ENCODE data around the gene KLF2. TPM values are rescaled to one million over a fixed set of nuclear protein-coding genes. Genes with fewer than 3 reads are reported as not detected.

KLF2 gene
- total RNA-seq, 2 experiments from 2014 or later, result 253 to 255 TPM

GRCh38 chr19:16316506-16316882 is 8.1 kb upstream of the KLF2 start:
- no peak overlapping the region for H3K27ac Mint-ChIP-seq
- ChIA-PET CTCF (interaction anchor here (1.2 kb wide), 1 partner anchor 9 kb away, joined by 4 read pairs; no protein-coding TSS in a partner anchor), POLR2A (interaction anchor here (0.6 kb wide), 1 partner anchor 114 kb away, joined by 3 read pairs; no protein-coding TSS in a partner anchor)
- peaks cover 28% of the 10 kb centered on the region for H3K27me3 Mint-ChIP-seq
- H3K9me3 Mint-ChIP-seq, result peaks cover 5% of the 10 kb centered on the region
- peaks cover 13% of the 10 kb centered on the region for H3K4me1 Mint-ChIP-seq
- no peak overlapping the region for H3K4me3 Mint-ChIP-seq
- peaks cover 13% of the 10 kb centered on the region for H3K36me3 Mint-ChIP-seq (ENCODE audit: low read depth)
- no peak for DNase-seq

- peak; percentile 35 for DNase-seq
- ChIA-PET CTCF (interaction anchor here (1.1 to 1.4 kb wide), 2 partner anchors 11 to 176 kb away, joined by 3 read pairs; partner anchors contain the start of gene HSH2D), POLR2A (no interaction called here)
- Mint-ChIP-seq H3K36me3 (ENCODE audit: low read depth) (peaks cover 17% of the 10 kb centered on the region), H3K4me3 (no peak overlapping the region), H3K27ac (no peak overlapping the region), H3K4me1 (peaks cover 28% of the 10 kb centered on the region), H3K27me3 (peaks cover 38% of the 10 kb centered on the region), H3K9me3 (peaks cover 5% of the 10 kb centered on the region)
These were observed 5.1 kb upstream of the KLF2 start for GRCh38 chr19:16319481-16319880.

- H3K27me3 Mint-ChIP-seq, result peaks cover 37% of the 10 kb centered on the region
- ChIA-PET CTCF (no interaction called here), POLR2A (no interaction called here)
- no peak overlapping the region for H3K27ac Mint-ChIP-seq
- peaks cover 28% of the 10 kb centered on the region for H3K4me1 Mint-ChIP-seq
- peaks cover 15% of the 10 kb centered on the region for H3K36me3 Mint-ChIP-seq (ENCODE audit: low read depth)
- H3K9me3 Mint-ChIP-seq, result peaks cover 5% of the 10 kb centered on the region
- DNase-seq, result no peak
- no peak overlapping the region for H3K4me3 Mint-ChIP-seq
These were observed 3.6 kb upstream of the KLF2 start for GRCh38 chr19:16320987-16321386.

- Mint-ChIP-seq H3K27ac (peak overlapping the region; percentile 77), H3K27me3 (peaks cover 26% of the 10 kb centered on the region), H3K36me3 (ENCODE audit: low read depth) (peaks cover 50% of the 10 kb centered on the region), H3K4me3 (peak overlapping the region; percentile 71), H3K9me3 (no peaks in the 10 kb centered on the region), H3K4me1 (peaks cover 46% of the 10 kb centered on the region)
- POLR2A ChIA-PET, result interaction anchor here (0.6 to 1.3 kb wide), 7 partner anchors 10 to 69 kb away, joined by 3 to 6 read pairs (median 3); no protein-coding TSS in a partner anchor
- CTCF ChIA-PET, result interaction anchor here (1.0 to 1.6 kb wide), 3 partner anchors 9 to 57 kb away, joined by 4 to 7 read pairs (median 6); no protein-coding TSS in a partner anchor
- peak; percentile 65 for DNase-seq
These were observed 518 bp downstream of the KLF2 start for GRCh38 chr19:16325161-16325527.

DNA sequence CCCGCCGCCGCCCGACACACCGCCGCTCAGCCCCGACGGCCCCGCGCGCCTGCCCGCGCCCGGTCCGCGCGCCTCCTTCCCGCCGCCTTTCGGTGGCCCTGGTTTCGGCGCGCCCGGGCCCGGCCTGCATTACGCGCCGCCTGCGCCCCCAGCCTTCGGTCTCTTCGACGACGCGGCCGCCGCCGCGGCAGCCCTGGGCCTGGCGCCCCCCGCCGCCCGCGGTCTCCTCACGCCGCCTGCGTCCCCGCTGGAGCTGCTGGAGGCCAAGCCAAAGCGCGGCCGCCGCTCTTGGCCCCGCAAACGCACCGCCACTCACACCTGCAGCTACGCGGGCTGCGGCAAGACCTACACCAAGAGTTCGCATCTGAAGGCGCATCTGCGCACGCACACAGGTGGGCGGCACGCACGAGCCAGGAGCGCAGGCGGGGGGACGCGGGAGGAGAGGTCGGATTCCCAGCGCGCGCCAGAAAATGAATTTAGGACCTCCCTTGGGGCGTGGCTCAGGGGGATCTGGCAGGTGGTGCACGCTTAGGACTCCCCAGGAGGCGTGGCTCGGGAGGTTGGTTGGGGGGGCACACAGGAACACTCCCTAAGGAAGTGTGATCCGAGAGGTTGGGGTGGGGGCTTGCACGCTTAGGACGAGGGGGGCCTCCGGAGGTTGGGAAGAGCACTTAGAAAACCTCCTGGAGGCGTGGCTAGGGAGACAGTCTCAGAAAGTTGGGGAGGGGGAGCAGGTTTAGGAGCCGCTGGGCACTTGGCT is 1.2 kb downstream of the KLF2 start:
- peaks cover 50% of the 10 kb centered on the region for H3K4me1 Mint-ChIP-seq

DNA sequence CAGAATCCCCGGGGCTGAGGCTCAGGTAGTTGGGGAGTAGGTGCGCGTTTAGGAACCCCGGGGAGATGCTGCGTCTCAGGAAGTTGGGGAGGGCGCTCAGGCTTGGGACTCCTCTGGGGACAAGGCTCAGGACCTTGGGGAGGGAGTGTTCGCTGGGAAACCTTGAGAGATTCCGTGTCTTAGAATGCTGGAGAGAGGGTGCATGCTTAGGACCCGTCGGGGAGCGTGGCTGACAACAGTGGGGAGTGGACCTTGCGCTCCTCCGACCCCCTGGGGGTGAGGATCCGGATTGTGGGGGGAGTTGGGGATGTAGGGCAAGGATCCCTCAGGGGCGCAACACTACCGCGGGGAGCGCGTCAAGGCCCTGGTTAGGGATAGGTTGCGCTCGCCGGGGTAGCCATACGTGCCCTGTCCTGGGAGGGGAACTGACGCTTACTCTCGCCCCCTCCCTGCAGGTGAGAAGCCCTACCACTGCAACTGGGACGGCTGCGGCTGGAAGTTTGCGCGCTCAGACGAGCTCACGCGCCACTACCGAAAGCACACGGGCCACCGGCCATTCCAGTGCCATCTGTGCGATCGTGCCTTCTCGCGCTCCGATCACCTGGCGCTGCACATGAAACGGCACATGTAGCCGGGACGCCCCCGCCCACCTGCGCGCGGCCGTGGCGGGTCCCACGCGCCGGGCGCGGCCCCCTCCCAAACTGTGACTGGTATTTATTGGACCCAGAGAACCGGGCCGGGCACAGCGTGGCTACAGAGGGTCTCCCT is 2.0 kb downstream of the KLF2 start:
- peaks cover 51% of the 10 kb centered on the region for H3K36me3 Mint-ChIP-seq (ENCODE audit: low read depth)
- POLR2A ChIA-PET, result interaction anchor here (3.3 to 5.4 kb wide), 2 partner anchors 40 to 44 kb away, joined by 22 to 50 read pairs; no protein-coding TSS in a partner anchor
- peak; percentile 69 for DNase-seq
- peaks cover 58% of the 10 kb centered on the region for H3K4me1 Mint-ChIP-seq
- H3K4me3 Mint-ChIP-seq, result peak overlapping the region; percentile 100
- peak overlapping the region; percentile 99 for H3K27ac Mint-ChIP-seq
- H3K9me3 Mint-ChIP-seq, result no peaks in the 10 kb centered on the region
- CTCF ChIA-PET, result interaction anchor here (1.2 kb wide), 1 partner anchor 10 kb away, joined by 4 read pairs; no protein-coding TSS in a partner anchor
- H3K27me3 Mint-ChIP-seq, result peaks cover 20% of the 10 kb centered on the region

More for the DNA sequence above, 1.2 kb downstream of the KLF2 start:
- H3K27me3 Mint-ChIP-seq, result peaks cover 24% of the 10 kb centered on the region
- POLR2A ChIA-PET, result interaction anchor here (0.6 kb wide), 1 partner anchor 46 kb away, joined by 3 read pairs; no protein-coding TSS in a partner anchor
- H3K36me3 Mint-ChIP-seq (ENCODE audit: low read depth), result peaks cover 51% of the 10 kb centered on the region
- CTCF ChIA-PET, result interaction anchor here (1.2 kb wide), 1 partner anchor 10 kb away, joined by 4 read pairs; no protein-coding TSS in a partner anchor
- H3K9me3 Mint-ChIP-seq, result no peaks in the 10 kb centered on the region
- peak; percentile 83 for DNase-seq
- H3K27ac Mint-ChIP-seq, result peak overlapping the region; percentile 99
- peak overlapping the region; percentile 100 for H3K4me3 Mint-ChIP-seq

DNA sequence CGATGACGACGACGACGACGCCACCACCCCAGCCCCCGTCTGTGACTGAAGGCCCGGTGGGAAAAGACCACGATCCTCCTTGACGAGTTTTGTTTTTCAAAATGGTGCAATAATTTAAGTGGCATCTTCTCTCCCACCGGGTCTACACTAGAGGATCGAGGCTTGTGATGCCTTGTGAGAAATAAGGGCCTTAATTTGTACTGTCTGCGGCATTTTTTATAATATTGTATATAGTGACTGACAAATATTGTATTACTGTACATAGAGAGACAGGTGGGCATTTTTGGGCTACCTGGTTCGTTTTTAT is 2.5 kb downstream of the KLF2 start:
- H3K4me3 Mint-ChIP-seq, result peak overlapping the region; percentile 100
- H3K27me3 Mint-ChIP-seq, result peaks cover 17% of the 10 kb centered on the region
- H3K9me3 Mint-ChIP-seq, result no peaks in the 10 kb centered on the region
- no peak for DNase-seq
- ChIA-PET POLR2A (interaction anchor here (2.0 to 5.4 kb wide), 3 partner anchors 12 to 43 kb away, joined by 8 to 50 read pairs (median 22); no protein-coding TSS in a partner anchor), CTCF (interaction anchor here (1.3 kb wide), 1 partner anchor 12 kb away, joined by 4 read pairs; no protein-coding TSS in a partner anchor)
- H3K36me3 Mint-ChIP-seq (ENCODE audit: low read depth), result peaks cover 51% of the 10 kb centered on the region
- peak overlapping the region; percentile 99 for H3K27ac Mint-ChIP-seq
- H3K4me1 Mint-ChIP-seq, result peaks cover 60% of the 10 kb centered on the region

DNA sequence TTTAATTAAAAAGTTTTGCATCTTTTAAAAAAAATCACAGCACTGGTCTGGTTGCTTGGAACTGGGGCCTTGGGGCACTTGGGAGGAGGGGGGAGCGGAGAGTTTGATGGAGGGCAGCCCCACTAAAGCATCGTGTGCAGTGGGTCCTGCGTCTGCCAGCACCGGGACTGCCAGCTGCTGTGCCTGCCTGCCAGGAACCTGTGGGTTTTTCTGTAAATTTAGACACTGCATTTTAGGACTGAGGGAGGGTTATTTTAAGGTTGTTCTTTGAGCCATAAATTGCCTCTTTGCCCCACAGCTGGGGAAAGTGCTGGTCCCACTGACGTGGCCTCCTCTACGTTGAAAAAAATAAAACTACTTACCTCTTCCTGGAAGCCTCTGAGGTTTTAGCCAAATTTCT is 2.9 kb downstream of the KLF2 start:
- ChIA-PET CTCF (interaction anchor here (1.2 to 2.2 kb wide), 6 partner anchors 12 to 59 kb away, joined by 4 to 15 read pairs (median 6); no protein-coding TSS in a partner anchor), POLR2A (interaction anchor here (2.0 to 5.4 kb wide), 3 partner anchors 11 to 43 kb away, joined by 8 to 50 read pairs (median 22); no protein-coding TSS in a partner anchor)
- Mint-ChIP-seq H3K9me3 (no peaks in the 10 kb centered on the region), H3K27me3 (peaks cover 13% of the 10 kb centered on the region), H3K27ac (peak overlapping the region; percentile 99), H3K4me1 (peaks cover 59% of the 10 kb centered on the region), H3K4me3 (peak overlapping the region; percentile 100), H3K36me3 (ENCODE audit: low read depth) (peaks cover 50% of the 10 kb centered on the region)
- no peak for DNase-seq

DNA sequence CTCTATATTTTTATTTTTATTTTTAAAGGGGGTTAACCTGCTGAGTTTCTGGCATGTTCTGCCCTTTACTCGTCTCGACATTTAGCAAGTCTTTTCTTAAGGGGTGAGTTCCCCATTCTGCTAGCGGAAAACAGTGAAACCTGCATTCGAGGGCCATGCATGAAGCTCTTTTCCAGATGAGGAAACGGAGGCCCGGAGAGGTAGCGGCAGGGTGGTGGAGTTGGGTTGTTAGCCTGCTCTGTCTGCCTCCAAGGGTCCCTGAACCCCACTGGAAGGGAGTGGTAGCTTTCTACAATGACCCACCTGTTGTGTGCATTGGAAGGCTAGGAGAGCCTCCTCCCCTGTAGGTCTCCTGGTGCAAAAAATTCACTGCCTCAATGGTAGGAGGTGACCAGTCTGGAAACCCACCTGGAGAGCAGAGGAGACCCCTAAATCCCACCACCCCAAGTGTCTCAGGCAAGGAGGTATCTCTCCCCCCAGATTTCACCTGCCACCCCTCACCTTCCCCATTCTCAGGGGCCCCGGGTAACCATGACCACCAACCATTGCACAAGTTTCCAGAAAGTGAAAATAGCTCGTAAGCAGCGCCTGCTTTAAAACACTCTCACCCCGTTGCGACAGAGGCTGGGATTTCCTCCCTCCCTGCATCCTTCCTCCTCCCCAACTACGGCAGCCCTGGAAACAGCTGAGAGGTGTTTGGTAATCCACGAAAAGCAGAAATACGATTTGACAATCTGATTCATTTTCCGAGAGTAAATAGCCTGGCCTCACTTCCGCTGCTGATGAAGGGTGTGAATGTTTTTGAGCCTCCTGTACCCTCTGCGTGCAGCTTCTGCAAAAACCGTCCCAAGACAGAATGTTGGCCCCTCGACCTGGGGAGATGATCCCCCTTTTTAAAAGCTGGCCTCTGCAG is 3.5 kb downstream of the KLF2 start:
- Mint-ChIP-seq H3K4me1 (peaks cover 55% of the 10 kb centered on the region), H3K36me3 (ENCODE audit: low read depth) (peaks cover 47% of the 10 kb centered on the region), H3K27ac (peak overlapping the region; percentile 99), H3K4me3 (peak overlapping the region; percentile 100), H3K27me3 (peaks cover 8% of the 10 kb centered on the region), H3K9me3 (no peaks in the 10 kb centered on the region)
- CTCF ChIA-PET, result interaction anchor here (0.9 to 2.2 kb wide), 11 partner anchors 12 to 81 kb away, joined by 3 to 15 read pairs (median 5); no protein-coding TSS in a partner anchor
- DNase-seq, result peak; percentile 69
- POLR2A ChIA-PET, result interaction anchor here (0.6 to 5.4 kb wide), 9 partner anchors 11 to 327 kb away, joined by 3 to 50 read pairs (median 6); partner anchors contain the start of gene CALR3

- Mint-ChIP-seq H3K4me1 (peaks cover 52% of the 10 kb centered on the region), H3K9me3 (no peaks in the 10 kb centered on the region), H3K36me3 (ENCODE audit: low read depth) (peaks cover 47% of the 10 kb centered on the region)
These were observed 4.3 kb downstream of the KLF2 start for GRCh38 chr19:16328824-16329482.

GRCh38 chr19:16330368-16330801 is 5.8 kb downstream of the KLF2 start:
- H3K27ac Mint-ChIP-seq, result peak overlapping the region; percentile 99
- CTCF ChIA-PET, result interaction anchor here (1.1 to 2.9 kb wide), 7 partner anchors 8 to 68 kb away, joined by 3 to 14 read pairs (median 6); no protein-coding TSS in a partner anchor
- peaks cover 55% of the 10 kb centered on the region for H3K4me1 Mint-ChIP-seq
- H3K36me3 Mint-ChIP-seq (ENCODE audit: low read depth), result peaks cover 52% of the 10 kb centered on the region
- H3K4me3 Mint-ChIP-seq, result peak overlapping the region; percentile 100
- H3K9me3 Mint-ChIP-seq, result no peaks in the 10 kb centered on the region
- POLR2A ChIA-PET, result interaction anchor here (0.6 to 5.4 kb wide), 10 partner anchors 9 to 60 kb away, joined by 3 to 50 read pairs (median 6); no protein-coding TSS in a partner anchor
- DNase-seq, result peak; percentile 94
- H3K27me3 Mint-ChIP-seq, result peaks cover 13% of the 10 kb centered on the region

More at GRCh38 chr19:16328824-16329482, 4.3 kb downstream of the KLF2 start:
- POLR2A ChIA-PET, result interaction anchor here (0.6 to 5.4 kb wide), 9 partner anchors 10 to 328 kb away, joined by 3 to 50 read pairs (median 6); partner anchors contain the start of gene CALR3
- DNase-seq, result peak; percentile 58
- Mint-ChIP-seq H3K4me3 (peak overlapping the region; percentile 100), H3K27ac (peak overlapping the region; percentile 99), H3K27me3 (peaks cover 8% of the 10 kb centered on the region)
- CTCF ChIA-PET, result interaction anchor here (0.7 to 2.9 kb wide), 13 partner anchors 9 to 131 kb away, joined by 3 to 15 read pairs (median 5); partner anchors contain the start of gene AP1M1

Data from activated CD4-positive, alpha-beta T cell treated with anti-CD3 and anti-CD28 coated beads, Interleukin-2, amount 10 ng/mL, durations not matched to agents 7 days and 5 days (primary cell).